Bronchial epithelial cell (primary cell): ENCODE data around the gene COASY. TPM values are rescaled to one million over a fixed set of nuclear protein-coding genes. Genes with fewer than 3 reads are reported as not detected.
A peak's percentile ranks its signal among the peaks of the same experiment; 100 is the strongest.

Source experiments
- DNase-seq: peaks from one replicate; pipeline ENCODE4 v3.0.0-alpha.2; 2010; ENCODE audit warnings: low read depth
- FAIRE-seq: peaks from 2 replicates; lab custom pipeline; 2011; peaks lifted over from hg19 to GRCh38; lab: Jason Lieb, UNC
- H3K27me3 ChIP-seq: 2 replicates; pipeline ENCODE4 v1.5.1; 2011; ENCODE audit warnings: low read length; ENCODE audit not compliant: control insufficient read depth, insufficient read depth
- H3K36me3 ChIP-seq: 2 replicates; pipeline ENCODE4 v1.5.1; 2011; ENCODE audit warnings: low read length; ENCODE audit not compliant: control insufficient read depth, insufficient read depth
- H3K4me3 ChIP-seq: 2 replicates; pipeline ENCODE4 v1.5.1; 2011; ENCODE audit warnings: mild to moderate bottlenecking, low read depth, low read length, control low read depth
- total RNA-seq: library from RNA; depleted of rRNA; stranded (reverse); fragments of >200 nt; gene quantifications from 2 replicates; pipeline ENCODE4 v1.2.1, GENCODE V29; 2014
- TF ChIP-seq, protein P1 (sequence below): IDR thresholded peaks from 2 replicates; pipeline ENCODE4 v1.5.1; 2011; ENCODE audit warnings: mild to moderate bottlenecking, moderate library complexity, low read length, control low read depth, inconsistent platforms; ENCODE audit not compliant: insufficient read depth, severe bottlenecking

Gene COASY
- total RNA-seq, 1 donor from 2014 or later = 9.0 TPM

DNA sequence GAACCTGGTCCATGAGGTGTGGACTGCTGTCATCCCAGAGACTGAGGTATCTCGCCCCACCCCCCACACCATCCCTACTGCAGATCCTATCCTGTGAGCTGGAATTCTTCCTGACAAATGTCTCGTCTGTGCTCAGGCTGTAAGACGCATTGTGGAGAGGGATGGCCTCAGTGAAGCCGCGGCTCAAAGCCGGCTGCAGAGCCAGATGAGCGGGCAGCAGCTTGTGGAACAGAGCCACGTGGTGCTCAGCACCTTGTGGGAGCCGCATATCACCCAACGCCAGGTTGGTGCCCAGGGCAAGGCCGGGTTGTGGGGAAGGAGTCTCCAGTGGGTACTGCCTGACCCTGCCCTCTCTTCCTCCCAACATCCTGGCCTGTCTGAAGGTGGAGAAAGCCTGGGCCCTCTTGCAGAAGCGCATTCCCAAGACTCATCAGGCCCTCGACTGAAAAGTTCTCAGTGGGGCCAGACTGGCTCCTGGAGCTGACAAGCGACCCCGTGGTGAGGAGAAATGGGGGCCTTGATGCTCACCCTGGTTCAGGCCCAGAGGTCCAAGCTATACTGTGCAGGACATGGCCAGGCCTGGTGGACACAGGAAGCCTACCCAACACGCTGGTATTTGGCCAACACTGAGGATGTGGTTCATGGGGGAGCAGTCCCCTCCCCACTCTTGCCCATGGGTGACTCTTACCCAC, 3.7 kb downstream of the COASY start:
- FAIRE-seq (no peak), DNase-seq (no peak)
- TF ChIP-seq, protein P1, sequence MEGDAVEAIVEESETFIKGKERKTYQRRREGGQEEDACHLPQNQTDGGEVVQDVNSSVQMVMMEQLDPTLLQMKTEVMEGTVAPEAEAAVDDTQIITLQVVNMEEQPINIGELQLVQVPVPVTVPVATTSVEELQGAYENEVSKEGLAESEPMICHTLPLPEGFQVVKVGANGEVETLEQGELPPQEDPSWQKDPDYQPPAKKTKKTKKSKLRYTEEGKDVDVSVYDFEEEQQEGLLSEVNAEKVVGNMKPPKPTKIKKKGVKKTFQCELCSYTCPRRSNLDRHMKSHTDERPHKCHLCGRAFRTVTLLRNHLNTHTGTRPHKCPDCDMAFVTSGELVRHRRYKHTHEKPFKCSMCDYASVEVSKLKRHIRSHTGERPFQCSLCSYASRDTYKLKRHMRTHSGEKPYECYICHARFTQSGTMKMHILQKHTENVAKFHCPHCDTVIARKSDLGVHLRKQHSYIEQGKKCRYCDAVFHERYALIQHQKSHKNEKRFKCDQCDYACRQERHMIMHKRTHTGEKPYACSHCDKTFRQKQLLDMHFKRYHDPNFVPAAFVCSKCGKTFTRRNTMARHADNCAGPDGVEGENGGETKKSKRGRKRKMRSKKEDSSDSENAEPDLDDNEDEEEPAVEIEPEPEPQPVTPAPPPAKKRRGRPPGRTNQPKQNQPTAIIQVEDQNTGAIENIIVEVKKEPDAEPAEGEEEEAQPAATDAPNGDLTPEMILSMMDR = no peak
- no peaks in the 10 kb centered on the region for H3K27me3 ChIP-seq
- H3K4me3 ChIP-seq = no peak overlapping the region
- peaks cover 44% of the 10 kb centered on the region for H3K36me3 ChIP-seq

DNA sequence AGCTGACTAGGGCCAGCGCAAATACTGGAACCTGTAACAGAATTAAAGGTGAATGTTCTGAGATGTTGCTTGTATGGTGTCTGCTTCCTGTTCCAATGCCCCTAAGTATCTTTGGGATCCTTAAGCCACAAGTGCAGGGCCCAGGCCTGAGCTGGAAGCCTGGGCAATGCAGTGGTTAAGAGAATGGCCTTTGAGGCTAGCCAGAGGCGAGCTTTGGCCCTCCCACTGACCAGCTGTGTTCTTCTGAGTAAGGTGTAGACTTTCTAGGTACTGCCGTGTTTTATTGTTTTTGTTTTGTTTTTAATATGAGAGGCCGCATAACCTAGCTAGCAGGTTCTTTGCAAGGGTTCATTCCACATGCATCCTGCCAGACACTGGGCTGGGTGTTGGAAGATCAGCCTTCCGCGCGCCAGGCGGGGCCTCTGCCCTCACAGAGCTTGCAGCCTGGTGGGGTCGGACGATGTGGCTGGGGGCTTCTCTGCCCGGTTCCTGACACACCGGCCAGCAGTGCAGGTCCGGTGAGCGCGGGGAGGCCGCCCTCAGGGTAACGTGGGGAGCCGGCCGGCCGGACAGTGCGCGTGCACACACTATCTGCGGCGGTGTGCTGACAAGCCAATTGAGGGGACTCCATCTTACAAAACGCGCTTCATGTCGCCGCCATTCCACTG, 4.4 kb downstream of the COASY start:
- Histone ChIP-seq H3K27me3 (no peaks in the 10 kb centered on the region), H3K4me3 (peak overlapping the region; percentile 99), H3K36me3 (peaks cover 45% of the 10 kb centered on the region)
- FAIRE-seq (no peak), DNase-seq (no peak)
- TF ChIP-seq, protein P1 = no peak

DNA sequence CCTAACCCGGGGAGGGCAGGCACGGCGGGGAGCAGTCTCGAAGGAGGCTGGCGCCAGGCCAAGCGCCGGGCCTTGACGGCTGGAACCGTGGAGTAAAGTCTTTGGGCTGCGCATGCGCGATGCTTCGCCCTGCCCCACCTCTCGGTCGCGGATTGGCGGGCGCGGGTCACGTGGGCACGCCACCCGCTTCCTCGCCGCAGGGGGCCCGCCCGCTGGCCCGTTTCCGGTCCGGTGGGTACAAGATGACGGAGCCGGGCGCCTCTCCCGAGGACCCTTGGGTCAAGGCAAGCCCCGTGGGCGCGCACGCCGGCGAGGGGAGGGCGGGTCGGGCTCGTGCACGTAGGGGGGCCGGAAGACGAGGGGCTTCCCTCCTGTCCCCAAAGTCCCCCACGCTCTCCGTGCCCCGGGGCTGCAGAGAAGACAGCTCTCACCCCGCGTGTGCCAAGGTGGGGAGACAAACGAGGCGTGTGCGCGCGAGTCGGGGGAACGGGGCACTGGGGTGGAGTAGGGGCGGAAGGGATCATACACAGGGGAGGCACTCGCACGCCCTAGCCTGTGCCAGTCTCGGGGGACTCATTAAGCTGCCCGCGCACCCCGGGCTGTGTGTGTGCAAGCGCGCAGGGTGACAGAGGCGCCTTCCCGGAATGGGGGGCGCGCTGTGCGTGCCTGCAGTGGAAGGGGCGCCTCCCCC, 5.1 kb downstream of the COASY start, which contains the start of gene MLX:
TSS of gene MLX (plus strand) at position 218 of the 691 bp plus-strand sequence. CDS start at position 243, 25 bp downstream.
- Histone ChIP-seq H3K4me3 (peak within 1 kb of the TSS; percentile 99), H3K36me3 (peaks cover 51% of the 10 kb centered on the region), H3K27me3 (no peaks in the 10 kb centered on the region)
- FAIRE-seq = no peak
- peak; percentile 69 for DNase-seq
- TF ChIP-seq, protein P1 = no peak

DNA sequence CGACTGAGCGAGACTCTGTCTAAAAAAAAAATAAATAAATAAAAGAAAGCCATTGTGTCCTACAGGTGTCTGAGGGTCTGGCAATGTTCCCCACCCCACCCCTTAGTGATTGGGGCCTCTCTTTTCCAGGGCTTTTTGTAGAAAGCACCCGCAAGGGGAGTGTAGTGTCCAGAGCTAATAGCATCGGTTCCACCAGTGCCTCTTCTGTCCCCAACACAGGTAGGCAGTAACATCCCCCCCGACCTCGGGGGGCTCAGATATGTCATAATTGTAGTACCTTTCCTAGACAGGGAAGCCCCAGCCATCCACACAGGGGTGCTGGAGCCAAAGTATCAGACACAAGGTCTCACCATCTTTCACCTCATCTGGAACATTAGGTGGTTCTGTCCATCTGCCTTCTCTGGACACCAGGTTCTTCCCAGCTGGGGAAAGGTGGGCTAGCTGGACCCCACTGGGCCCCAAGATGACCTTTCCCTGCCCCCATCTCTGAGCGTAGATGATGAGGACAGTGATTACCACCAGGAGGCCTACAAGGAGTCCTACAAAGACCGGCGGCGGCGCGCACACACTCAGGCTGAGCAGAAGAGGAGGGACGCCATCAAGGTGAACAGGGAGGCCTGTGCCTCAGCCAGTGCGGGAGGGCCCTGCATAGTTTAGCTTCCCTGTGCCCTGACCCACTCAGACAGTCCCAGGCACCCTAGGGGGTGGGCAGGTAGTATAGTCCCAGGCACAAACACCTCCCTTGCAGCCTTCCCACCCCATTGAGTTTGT, 6.6 kb downstream of the COASY start:
- no peaks in the 10 kb centered on the region for H3K27me3 ChIP-seq
- no peak for DNase-seq
- H3K4me3 ChIP-seq = no peak overlapping the region
- peaks cover 53% of the 10 kb centered on the region for H3K36me3 ChIP-seq
- TF ChIP-seq, protein P1 = no peak
- FAIRE-seq = no peak

DNA sequence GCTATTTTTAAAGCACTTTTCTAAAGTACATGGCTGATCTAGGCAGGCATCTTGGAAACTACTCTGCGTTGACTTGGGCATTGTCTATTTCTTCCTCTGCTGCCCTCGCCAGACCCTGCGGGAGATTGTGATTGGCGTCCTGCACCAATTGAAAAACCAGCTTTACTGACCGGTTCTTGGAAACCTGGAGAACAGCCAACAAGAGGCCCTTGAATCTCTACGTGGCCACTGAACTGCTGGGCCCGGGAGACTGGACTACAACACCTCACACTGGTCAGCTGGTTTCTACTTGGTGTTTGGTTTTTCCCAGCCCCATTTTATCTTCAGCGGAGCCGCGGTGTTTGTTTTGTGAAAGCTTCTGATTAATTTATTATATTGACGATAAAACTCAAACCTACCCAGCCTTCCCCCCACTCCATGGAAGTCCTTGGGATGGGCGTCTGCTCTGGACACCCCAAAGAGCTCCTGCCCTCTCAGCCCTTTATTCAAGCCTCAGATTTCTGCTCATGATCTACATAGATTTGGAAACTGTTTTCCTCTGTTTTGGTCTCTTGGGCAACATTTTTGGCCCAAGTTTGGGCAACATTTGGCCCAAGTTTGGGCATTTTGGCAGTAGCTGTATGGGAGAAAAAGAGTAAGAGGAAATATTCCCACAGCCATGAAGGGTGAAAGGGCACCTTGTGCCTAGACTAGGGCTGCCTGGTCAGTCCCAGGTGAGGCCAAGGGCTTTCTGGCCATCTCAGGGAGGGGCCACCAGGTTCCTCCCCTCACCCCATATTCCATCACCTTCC, 9.7 kb downstream of the COASY start:
- FAIRE-seq = no peak
- H3K36me3 ChIP-seq = peaks cover 36% of the 10 kb centered on the region

More for the DNA sequence above, 9.7 kb downstream of the COASY start:
- Histone ChIP-seq H3K4me3 (no peak overlapping the region), H3K27me3 (no peaks in the 10 kb centered on the region)
- DNase-seq = no peak
- TF ChIP-seq, protein P1 = no peak
